HG03439 (cell line): Measurements from ENCODE around the gene TMOD1.

Experiments used
- ATAC-seq: cut with Tn5 transposase; IDR thresholded peaks from one replicate; pipeline ENCODE4 v1.9.1; 2021; ENCODE audit warnings: mild to moderate bottlenecking, moderate library complexity; ENCODE audit not compliant: unreplicated experiment

The TMOD1 gene

DNA sequence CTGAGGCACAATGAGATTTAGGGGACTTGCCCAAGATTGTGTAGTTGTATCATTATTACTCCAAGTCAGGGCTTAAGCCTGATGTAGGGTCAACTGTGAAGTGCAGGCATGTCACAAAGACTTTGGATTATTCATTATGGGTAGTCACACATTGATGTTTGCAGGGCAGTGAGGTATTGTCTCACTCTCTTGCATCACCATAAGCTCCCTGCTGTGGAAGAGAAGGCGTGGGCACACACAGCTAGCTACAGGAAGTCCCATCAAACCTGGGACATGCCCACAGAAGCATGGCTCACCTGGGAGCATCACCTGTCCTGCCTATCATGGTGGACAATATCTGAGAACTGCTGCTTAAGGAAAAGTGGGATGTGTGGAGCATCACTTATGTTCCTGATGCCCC lies 42.1 kb downstream of the TMOD1 start:
- no peak for ATAC-seq

DNA sequence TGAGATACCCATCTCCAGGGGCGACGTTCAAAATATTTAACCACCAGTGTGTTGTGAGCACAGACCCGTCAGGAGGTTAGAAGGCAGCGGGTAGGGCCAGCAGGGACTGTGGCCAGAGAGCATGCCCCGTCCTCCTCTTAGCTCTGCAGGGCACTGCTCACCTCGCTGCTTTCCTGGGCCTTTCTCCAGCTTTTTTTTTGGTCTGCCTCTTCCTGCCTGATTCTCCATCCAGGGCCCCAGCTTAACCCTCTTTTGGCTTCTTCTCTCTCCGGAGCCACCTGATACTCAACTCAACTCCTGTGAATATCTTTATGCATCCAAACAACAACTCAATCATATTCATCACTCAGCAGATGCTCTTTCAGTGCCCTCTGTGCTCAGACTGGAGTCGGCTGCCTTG lies 44.0 kb downstream of the TMOD1 start:
- no peak for ATAC-seq

DNA sequence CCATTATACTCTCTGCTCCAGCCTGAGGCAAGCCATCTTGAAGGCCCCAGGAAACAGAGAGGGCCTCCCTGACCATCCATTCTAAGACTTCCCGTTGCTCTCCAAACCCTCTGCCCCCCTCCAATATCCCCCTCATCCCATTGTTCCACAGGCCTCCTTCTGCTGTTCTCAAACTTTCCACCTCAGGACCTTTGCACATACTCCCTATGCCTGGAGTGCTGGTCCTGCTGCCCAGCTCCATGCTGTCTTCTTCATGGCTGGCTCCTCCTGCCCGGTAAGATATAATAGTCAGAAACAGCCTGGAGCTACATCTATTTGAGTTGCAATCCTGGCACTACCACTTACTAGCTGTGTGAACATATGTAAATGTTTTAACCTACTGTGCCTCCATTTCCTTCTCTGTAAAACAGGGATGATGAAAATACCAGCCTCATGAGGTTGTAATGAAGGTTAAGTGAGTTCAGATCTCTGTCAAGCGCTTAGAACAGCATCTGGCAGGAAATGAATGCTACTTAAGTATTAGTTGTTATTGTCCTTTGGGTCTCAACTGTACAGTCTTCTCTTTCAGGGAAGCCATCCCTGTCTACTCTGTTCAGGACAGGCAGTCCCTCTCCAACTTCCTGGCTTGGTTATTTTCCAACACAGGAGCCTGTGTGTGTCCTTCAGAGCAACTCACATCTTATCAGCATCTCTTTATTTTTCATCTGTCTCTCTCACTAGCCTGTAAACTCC lies 45.8 kb downstream of the TMOD1 start:
- no peak for ATAC-seq

- ATAC-seq, result no peak
Observed at GRCh38 chr9:97548379-97548778, 46.9 kb downstream of the TMOD1 start.

- ATAC-seq, result no peak
Observed at GRCh38 chr9:97548819-97549540, 47.5 kb downstream of the TMOD1 start.

GRCh38 chr9:97550386-97550785 lies 48.9 kb downstream of the TMOD1 start:
- ATAC-seq, result no peak

DNA sequence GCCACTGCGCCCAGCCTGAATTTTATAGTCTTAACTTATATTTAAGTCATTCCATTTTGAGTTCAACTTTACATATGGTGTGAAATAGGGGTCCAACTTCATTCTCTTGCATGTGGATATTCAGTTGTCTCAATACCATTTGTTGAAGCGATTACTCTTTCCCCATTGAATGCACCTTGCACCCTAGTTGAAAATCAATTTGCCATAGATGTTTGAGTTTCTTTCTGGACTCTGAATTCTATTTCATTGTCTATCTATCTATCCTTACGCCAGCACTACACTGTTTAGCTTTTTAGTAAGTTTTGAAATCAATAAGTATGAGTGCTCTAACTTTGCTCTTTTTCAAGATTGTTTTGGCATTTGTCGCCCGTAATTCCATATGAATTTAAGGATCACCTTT lies 49.8 kb downstream of the TMOD1 start:
- no peak for ATAC-seq

GRCh38 chr9:97553141-97553540 lies 51.7 kb downstream of the TMOD1 start:
- no peak for ATAC-seq

DNA sequence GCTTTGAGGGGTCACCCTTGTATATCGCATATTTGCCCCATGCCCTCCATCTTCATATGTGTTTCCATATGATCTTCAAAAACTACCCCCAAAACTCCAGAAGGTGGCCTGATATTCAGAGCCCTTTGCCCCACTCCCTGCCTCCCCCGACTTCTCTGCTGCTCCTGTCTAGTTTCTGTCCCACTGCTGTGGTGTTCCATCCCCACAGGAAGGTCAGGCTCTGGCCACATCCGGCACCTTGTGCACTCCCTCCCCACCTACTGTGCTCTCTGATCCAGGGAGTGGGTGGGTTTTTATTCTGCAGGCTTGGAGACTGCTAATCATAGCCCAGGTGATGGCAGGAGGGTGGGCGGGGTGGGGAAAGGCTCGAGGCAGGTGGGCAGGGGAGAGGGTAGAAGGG lies 52.4 kb downstream of the TMOD1 start:
- no peak for ATAC-seq

GRCh38 chr9:97554566-97555075 lies 53.2 kb downstream of the TMOD1 start:
- no peak for ATAC-seq

- ATAC-seq, result no peak
Observed at GRCh38 chr9:97555164-97555563, 53.7 kb downstream of the TMOD1 start.

GRCh38 chr9:97556036-97556720 lies 54.7 kb downstream of the TMOD1 start:
- ATAC-seq, result no peak

DNA sequence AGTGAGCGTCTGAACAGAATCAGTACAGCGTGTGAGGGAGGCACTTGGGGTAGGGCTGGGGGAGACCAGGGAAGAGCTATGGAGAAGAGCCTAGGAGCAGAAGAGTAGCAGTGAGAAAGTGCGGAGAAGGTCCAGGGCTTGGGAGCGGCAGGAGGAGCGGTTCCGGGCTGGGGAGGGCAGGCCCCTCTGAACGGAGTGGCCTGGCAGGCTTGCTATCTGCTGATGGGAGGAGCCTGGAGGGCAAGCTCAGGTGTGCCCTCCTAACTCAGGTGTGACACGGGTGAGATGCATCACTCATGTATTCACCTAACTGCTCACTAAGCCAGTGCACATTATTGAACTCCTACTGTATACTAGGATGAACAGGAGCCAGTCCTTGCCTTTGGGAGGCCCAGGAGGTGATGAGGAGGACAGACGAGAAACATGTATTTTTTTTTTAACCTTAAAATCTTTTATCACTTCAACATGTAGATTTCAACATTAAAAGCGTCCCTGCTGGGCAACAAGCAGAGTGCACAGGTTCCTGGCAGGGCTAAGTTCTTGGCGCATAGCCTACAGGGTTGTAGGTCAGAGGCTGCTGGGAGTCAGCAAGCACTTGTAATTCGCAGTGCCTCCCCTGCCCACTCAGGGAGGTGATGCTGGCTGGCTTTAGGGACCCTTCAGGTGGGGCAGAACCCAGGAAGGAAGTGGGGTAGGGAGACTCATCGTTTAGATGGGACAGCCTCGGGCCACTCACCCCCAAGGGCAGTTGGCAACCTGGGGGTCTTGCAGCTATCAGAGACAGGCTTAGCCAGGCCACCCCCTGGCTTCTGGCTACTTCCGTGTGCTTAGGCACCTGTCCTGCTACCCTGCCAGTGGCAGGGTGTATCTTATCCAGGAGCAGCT lies 55.5 kb downstream of the TMOD1 start:
- no peak for ATAC-seq

DNA sequence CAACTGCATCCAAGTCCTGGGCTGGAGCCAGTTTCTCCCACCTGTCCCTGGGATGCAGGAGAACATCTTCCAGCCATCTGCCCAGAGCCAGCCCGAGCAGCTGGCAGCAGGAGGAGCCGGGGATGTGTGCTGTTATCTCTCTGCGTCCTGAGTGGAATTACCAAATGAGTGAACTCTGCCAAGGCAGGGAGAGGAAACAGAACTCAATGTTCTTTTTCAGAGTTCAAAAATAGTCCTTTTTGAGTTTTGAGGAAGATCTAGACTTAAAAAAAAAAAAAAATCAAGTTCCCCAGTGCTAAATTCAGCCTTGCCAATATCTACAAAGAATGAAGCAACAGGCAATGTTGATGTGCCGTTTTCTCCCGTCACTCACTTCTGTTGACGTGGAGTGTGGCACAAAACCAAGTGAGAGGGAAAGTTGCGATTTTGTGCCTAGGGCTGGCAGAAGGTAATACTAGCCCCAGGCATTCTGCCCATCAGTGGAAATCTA lies 56.2 kb downstream of the TMOD1 start:
- no peak for ATAC-seq

- ATAC-seq, result peak; percentile 34
Observed at GRCh38 chr9:97558701-97559101, 57.2 kb downstream of the TMOD1 start.

GRCh38 chr9:97559111-97559514 lies 57.6 kb downstream of the TMOD1 start:
- ATAC-seq, result peak; percentile 86

GRCh38 chr9:97560154-97560553 lies 58.7 kb downstream of the TMOD1 start:
- no peak for ATAC-seq

DNA sequence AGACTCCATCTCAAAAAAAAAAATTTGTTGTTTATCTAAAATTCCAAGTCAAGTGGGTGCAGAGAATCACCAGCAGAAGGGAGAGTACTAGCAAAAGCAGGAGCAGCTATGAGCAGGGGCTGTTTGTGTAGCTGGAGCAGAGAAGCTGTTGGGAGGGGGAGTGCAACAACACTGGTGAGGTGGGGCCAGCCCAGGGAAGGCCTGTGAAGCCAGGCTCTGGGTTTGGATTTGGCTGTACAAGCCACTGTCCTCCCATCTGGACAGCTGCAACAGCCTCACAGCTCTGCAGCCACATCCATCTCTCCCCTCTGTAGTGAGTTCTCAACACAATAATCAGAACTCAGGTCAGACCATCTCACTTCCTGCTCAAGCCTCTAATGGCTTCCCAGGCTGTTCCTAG lies 59.4 kb downstream of the TMOD1 start:
- ATAC-seq, result no peak

DNA sequence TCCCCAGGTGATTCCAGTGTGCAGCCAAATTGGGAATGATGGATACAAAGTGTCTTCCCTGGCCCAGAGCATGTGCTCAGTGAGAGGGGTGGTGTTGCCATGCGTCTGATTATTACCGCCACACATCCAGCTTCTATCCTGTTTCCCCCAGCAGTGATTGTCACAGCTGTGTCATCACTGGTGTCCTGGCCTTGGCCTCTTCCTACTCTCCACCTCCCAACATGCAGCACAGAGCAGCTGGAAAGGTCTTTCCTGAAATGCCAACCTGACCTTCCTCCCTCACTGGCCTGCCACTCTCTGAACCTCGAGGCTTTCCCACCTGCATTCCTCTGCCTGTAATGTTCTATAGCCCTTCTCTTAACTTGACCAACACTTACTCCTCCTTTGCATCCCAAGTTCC lies 60.0 kb downstream of the TMOD1 start:
- no peak for ATAC-seq

- ATAC-seq, result no peak
Observed at GRCh38 chr9:97562542-97562941, 61.1 kb downstream of the TMOD1 start.
